DMS153 (cell line): Measurements from ENCODE around the gene ZDHHC22.
A peak's percentile ranks its signal among the peaks of the same experiment; 100 is the strongest.

Experiments
- DNase-seq: peaks from one replicate; lab custom pipeline; 2025; lab: John Stamatoyannopoulos, UW

ZDHHC22 gene

DNA sequence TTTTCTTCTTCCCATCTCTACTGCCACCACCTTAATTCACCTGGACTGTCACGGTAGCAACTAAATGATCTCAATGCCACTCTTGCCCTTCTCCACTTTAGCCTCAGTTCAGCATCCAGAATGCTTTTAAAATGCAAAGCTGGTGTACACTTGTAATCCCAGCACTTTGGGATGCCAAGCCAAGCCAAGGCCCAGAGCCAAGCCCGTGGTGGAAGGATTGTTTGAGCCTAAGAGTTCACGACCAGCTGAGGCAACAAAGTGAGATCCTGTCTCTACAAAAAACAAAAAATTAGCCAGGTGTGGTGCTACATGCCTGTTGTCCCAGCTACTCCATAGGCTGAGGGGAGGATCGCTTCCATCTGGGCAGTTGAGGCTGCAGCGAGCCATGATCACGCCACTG lies 37.6 kb downstream of the ZDHHC22 start:
- DNase-seq, result no peak

DNA sequence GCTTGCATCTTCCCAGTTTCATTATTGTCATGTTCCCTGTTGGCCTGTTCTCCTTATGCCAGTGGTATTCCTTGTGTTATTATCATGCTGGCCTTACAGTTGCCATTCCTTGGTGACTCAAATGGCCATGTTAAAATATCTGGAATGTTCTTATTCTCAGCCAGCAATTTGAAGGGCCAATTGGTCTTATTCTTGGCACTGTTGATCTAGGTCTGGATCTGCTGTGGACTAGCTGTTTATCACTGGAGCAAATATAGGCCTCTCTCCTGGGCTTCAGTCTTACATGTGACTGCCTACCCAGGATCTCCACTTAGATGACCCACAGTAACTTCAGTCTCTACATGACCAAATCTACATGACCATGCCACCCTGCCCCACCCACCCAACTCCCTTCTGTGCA lies 38.1 kb downstream of the ZDHHC22 start:
- no peak for DNase-seq

DNA sequence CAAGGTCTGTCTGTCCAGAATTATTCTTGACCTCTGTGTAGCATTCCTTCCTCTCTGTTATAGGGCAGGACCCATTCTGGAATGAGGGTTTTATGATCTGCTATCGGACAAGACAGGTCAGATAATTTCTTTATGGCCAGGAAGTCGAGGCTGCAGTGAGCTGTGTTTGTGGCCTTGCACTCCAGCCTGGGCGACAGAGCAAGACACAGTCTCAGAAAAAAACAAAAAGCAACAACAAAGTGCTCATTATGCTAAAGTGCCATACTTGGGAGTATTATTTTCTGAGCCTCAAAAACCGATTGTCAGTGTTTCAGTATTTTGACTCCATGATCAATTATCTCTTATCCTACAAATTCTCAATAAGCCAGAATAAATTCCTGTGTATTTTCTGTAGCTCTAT lies 39.4 kb downstream of the ZDHHC22 start:
- no peak for DNase-seq

DNA sequence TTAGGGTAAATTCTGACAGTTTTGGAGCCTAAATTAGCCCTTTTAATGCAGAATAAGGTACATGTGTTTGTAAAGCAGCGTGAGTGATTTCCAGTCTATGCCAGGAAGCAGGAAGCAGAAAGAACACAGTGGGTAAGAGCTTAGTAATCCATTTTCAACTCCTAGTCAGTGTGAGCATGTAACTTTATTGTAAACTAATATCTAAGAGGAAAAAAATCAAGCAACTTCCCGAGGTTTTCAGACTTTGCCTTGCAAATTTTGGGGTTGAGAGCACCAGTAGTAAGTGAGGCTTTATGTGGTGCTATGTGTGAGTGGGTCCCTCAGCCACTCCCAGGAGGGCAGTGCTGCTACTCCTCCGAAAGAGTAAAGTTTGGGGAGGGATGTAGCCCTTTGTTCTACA lies 40.6 kb downstream of the ZDHHC22 start:
- DNase-seq, result no peak

GRCh38 chr14:77099425-77100167 lies 42.0 kb downstream of the ZDHHC22 start:
- peak; percentile 21 for DNase-seq

DNA sequence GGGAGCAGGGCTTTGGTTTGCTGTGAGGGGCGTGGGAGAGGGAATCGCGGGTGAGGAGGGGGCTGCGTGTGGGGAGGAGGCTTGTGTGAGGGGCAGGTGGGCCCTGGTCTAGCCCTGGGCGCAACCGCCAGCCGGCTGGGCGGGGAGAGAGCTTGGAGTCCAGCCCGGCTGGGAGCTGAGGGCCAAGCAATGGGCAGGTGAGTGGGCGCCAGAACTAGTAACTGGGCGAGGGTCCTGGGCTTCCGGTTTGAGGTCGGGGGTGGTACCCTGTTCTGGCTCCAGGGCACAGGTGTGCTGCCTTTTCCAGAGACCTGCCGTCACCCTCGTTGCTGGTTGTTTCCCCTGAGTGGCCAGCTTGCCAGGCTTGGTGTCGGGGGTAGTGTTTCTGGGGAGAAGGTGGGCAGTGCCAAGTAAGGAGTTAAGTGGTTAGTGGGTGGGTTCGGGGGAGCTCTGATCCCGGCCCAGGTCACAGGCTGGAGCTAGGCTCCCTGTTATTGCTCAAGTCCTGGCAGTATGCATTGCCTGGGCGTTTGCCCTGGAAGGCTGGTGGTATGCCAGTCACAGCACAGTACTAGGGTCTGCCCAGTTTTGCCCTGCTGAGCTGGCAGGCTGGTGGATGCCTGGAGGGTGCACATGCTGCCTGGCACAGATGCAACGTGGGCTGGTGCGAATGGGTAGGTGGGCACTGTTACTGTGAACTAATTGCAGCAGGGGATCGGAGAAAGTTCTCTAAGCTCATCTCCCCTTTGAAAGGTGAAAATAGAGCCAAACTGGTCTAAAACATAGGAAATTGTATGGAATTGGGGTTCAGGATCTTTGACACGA lies 42.9 kb downstream of the ZDHHC22 start:
- no peak for DNase-seq

DNA sequence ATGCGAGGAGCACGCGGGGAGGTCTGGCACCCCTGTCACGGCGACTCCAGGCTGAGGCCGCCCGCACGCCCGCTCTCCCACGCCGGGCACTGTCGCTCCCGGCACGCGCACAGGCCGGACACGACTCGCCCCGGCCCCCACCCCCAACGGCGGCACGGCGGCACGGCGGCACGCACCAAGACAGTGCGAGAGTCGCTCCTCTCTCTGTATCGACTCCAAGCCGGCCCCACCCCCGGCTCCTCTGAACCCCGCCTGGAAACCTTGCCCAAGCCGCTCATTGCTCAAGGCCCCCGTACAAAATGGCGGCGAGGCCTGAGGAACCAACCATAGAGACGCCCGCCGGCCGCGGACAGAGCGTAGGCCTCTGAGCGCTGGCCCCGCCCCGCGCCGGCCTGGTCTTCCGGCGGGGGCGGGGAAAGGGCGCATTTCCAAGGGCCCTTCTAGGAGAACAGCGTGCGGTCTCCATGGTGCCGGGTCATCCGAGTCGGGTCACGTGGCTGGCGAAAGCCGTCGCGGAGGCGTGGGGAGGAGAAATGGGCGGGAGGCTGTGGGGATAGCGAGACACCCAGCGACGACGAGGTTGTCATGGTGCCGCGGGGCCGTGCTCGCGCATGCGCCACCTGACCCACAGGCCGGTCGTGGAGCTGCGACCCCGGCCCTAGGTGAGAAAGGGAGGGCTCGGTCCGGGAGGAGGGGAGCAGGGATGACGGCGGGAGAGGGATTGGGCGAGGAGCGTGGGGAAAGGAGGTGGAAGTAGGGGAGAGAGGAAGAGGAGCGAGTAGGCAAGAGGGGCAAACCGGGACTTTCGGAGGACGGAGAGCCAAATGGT lies 43.7 kb downstream of the ZDHHC22 start, which contains the start of gene CIPC:
TSS of gene CIPC (plus strand) at position 559 of the 829 bp plus-strand sequence. CDS start 7,451 bp downstream, outside the sequence.
- peak; percentile 97 for DNase-seq

DNA sequence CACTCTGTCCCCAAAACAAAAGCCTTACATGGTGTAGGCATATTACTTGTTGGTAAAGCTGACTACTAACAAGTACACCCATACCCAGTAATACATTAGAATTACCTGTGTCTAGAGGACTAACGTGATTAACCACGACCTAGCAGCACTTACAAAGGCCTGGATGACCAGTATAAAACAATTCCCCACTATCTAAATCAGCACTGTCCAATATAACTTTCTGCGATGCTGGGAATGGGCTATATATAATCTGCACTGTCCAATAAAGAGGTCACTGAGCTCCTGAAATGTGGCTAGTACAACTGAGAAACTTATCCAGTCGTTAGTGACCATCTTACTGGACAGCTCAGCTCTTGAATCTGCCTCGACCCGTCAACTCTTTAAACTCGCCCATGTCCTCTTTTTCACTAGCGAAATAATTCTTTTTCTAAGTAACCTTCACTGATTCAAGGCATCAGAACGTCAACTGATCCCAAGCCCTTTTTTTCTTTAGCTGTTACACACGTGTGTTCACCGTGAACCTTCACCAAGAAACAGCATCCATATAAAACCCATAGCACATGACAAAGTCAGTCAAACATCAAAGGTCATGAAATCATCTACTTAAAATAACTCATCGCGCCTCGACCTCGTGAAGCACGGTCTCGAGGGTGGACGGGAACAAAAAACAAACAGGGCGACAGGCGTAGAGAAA lies 44.4 kb downstream of the ZDHHC22 start:
- DNase-seq, result no peak

DNA sequence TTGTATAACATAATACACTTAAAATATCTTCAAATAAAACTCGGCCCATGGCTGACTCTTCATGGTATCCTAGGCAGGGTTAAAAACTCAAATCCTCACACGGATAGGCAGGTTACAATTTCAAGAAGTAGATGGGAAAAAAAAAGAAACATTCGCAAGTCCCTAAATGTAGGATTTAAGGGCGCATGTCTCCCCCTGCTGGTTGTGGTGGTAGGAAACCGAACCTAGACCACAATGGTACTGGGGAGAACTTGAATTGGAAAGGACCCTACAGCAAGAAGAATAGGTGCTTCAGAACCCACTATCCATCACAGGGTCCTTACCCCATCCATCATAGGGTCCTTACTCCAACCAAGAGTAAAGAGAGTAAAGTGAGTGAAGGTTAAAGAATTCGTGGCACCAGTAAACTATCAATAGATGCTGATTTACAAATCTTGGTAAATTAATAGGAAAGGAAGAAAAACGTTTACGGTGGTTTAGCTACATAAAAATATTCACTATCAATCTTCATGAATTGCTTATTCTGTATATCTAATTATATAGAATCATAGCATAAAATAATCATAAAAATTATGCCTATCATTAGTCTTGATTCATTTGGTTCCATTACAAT lies 46.8 kb downstream of the ZDHHC22 start:
- peak; percentile 62 for DNase-seq

- DNase-seq, result no peak
Measured at GRCh38 chr14:77092676-77093075, 48.9 kb downstream of the ZDHHC22 start.

- DNase-seq, result no peak
Measured at GRCh38 chr14:77091518-77091917, 50.1 kb downstream of the ZDHHC22 start.

GRCh38 chr14:77088645-77089044 lies 52.9 kb downstream of the ZDHHC22 start:
- no peak for DNase-seq

GRCh38 chr14:77088219-77088618 lies 53.4 kb downstream of the ZDHHC22 start:
- peak; percentile 94 for DNase-seq

DNA sequence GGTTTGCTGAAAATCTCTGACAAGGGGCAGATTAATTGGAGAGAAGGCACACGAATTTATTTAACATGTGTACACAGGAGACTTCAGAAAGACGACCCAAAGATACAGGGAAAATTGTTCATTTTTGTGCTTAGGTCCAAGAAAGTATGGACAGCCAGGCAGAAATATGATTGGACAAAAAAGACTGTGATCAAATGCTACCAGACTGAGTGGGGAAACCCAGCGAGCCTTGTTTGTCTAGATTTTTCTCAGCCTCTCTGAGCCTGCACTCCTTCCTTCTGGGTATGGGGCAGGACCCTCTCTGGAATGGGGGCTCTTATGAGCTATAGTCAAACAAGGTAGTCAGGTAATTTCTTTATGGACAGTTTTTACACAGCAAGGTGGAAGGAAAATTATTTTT lies 54.0 kb downstream of the ZDHHC22 start:
- DNase-seq, result no peak

GRCh38 chr14:77086951-77087350 lies 54.6 kb downstream of the ZDHHC22 start:
- DNase-seq, result no peak

GRCh38 chr14:77086017-77086727 lies 55.4 kb downstream of the ZDHHC22 start:
- DNase-seq, result peak; percentile 3

DNA sequence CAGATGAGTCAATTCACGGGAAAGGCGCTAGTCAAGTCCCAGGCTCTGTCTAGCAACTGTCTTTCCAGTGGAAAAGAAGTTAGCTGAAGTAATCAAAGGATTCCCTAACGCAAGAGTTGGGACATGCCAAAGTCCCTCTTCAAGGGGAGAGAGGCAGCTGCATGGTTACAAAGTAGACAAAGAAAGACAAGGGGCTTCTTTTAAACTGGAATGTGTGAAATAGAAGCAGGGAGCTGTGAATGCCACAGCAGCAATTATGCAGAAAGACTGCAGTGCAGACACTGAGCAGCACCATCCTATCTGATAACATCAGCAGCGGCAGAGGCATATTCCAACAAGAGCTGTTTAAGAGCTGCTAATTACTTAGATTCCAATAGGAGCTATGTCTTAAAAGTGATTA lies 56.1 kb downstream of the ZDHHC22 start:
- DNase-seq, result no peak

DNA sequence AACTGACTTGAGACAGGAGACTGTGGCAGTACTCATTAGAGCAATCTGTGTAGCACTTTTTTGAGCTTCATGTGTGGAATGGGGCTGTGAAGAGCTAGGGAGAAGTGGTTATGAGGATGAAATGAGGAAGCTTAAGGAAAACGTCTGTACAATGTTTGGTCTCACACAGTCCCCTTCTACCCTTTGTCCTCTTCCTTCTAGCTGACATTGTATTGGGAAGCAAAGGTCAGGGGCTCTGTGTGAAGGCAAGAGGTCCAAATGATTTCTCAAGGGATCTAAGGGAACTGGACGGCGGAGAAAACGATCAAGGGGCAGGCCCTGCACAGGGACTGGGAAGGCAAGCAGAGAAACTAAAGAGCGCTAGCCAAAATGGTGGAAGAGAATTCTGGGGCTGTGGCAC lies 56.6 kb downstream of the ZDHHC22 start:
- DNase-seq, result no peak

- no peak for DNase-seq
Measured at GRCh38 chr14:77083082-77083481, 58.5 kb downstream of the ZDHHC22 start.

DNA sequence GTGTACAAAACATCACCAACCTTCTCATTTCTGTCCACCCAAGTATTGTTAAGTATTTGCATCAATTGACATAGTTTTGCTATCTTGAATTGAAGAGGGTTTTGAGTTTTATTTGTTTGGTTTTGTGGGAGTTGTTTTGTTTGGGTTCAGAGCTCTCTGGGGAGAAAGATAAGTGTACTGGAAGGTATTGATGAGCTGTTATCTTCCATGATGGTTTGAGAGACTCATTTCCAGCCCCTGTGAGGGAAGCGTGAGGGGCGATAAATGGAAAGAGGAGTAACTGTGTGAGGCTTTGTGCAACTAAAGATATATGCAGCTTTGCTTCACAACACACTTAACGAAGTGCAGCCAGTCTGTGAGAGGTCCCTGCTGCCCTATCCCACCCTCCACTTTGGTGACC lies 59.2 kb downstream of the ZDHHC22 start:
- DNase-seq, result no peak
